HL-60/S4 treated with retinoic acid at 250 ng/mL for 4 days and 3 days (cell line): ENCODE measurements around the gene CLRN1.
"Not testable (repeated sequence)": the region's sequence is repeated elsewhere in the genome, so short reads cannot be mapped to it uniquely, and the experiment has no call there.

Experiments
- in situ Hi-C: fragments of 300-500 bp; cut with MboI; formaldehyde crosslinking; loops from 2 replicates; pipeline ENCODE4 v1.7.0; 2022; ENCODE audit warnings: low sequenced_read_pairs

Gene CLRN1, protein sequence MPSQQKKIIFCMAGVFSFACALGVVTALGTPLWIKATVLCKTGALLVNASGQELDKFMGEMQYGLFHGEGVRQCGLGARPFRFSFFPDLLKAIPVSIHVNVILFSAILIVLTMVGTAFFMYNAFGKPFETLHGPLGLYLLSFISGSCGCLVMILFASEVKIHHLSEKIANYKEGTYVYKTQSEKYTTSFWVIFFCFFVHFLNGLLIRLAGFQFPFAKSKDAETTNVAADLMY

DNA sequence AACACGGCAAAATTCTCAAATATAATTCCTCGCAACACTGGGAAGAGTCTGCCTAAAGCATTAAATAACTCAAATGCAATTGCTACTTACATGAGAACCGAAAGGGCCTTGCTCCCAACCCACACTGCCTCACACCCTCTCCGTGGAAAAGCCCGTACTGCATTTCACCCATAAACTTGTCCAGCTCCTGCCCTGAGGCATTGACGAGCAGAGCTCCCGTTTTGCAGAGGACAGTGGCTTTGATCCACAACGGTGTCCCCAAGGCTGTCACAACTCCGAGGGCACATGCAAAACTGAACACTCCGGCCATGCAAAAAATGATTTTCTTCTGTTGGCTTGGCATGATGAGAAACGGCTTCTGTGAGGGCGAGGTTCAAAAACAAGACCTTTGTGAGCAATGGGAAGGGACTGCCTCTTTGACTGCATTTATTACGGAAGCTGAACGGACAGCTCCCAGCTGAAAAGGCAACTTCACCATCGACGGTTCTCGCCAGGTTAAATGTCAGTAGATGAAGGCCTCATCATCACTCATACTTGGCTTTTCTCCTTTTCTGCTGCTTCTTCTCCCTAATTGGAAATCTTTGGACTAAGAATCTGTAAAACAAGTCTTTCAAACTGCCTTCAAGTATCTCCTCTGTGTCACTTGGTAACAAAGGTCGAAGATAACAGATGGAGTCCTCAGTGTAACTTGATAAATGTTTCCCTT, at the start of gene CLRN1:
Gene CLRN1, minus strand, starts transcription at position 362 of the 706 bp plus-strand sequence. Its CDS starts 19 bp downstream, at position 343.
- in situ Hi-C loops, result no loop called here

DNA sequence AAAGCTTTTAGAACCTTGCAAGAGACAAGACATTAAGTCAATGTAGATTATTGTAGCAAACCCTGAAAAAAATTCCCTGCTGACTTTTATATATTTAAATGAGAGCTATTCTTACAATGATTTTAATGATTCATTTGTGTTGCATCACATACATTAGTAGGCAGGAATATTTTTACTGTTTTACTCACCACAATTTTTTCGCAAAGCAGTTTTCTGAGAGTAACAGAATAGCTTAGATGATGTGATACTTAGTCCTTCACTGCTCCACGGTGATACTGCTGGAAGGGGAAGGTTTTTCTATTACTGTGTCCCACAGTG, 43.9 kb upstream of the CLRN1 start:
- in situ Hi-C loops, result no loop called here

DNA sequence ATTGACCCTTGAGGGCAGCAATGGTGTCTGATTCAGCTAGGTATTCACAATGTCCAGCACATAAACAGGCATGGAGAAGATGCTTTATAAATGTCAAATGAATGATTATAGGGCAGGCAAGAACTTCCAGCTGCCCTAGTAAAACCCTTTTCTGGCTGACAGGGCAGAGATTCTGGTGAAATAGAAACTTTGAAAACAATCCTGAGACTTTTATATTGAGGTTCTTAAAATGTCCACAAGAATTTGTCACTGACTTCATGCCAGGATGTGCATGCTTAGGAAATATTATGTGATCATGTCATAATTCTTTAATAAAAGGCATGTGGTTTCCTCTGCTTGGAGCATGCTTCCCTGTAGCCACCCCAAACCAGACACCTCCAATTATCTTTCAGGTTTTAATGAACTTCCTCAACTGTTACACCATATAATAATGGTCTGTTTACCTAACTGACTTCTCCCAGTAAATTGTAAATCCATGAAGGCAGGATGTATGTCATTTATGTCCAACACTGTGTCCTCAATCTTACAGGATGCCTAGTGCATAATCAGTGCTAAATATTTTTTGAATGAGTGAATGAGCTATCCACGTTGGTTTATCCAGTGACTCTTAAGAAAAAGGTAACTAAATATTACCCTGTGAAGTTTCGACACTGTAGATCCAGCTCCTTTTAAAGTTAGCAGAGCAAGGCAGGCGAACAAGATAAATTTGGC, 43.4 kb upstream of the CLRN1 start:
- in situ Hi-C loops, result no loop called here

DNA sequence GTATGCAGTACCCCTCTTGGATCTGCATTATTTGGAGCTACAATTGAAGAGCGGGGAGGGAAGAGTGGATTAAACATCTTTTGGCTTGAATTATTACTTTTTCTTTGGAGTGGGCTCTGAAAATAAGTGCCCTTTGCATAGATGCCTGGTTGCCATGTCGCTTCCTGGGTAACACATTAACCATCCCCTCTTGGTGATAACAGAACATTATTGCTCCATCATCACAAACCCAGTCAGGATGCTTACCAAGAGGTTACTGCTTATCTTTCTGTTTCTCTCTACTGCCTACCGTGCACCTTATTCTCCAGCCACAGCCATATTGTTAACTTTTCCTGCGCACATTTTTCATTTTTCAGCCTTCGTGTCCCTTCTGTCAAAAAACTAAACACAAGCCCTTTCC, 42.7 kb upstream of the CLRN1 start:
- in situ Hi-C loops, result no loop called here

DNA sequence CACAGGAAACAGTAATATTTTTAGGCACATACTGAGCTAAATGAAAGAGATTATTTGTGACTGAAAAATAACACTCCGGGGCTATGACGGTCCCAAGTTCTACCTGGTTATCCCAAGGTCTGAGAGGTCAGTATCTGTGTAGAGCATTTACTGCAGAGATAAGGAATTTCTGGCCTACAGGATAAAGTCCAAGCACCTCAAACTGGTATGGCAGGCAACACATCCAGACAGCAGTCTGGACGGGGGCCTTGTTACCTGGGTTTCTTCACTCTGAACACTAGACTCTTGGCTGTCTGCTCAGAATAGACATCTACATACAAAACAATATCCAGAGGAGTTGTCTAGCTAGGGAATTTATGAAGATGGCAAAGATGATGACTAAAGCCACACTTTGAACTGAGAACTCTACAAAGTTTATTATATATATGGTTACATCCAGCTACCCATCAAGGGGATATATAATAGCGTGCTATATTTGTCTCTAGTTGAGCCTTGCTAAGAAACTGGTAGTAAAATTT, 42.0 kb upstream of the CLRN1 start:
- in situ Hi-C loops, result no loop called here

DNA sequence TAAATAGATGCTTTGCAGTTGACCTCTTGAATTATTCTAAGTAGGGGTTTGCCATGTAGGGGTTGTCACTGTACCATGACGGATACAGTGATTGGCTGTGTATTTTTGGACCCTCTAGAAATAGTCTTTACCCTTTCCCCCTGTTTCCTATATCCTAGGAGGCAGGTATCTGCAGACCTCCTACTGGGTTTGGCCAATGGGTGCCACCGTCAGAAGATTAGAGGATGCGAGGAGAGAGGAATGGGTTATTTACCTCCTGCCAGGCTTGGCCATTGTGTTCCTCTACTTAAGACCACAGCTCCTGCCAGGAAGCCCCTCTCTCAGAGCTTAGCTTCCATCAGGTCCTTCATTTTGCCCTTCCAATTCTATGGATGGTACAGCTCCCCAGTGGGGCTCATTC, 40.2 kb upstream of the CLRN1 start:
- in situ Hi-C loops, result no loop called here

DNA sequence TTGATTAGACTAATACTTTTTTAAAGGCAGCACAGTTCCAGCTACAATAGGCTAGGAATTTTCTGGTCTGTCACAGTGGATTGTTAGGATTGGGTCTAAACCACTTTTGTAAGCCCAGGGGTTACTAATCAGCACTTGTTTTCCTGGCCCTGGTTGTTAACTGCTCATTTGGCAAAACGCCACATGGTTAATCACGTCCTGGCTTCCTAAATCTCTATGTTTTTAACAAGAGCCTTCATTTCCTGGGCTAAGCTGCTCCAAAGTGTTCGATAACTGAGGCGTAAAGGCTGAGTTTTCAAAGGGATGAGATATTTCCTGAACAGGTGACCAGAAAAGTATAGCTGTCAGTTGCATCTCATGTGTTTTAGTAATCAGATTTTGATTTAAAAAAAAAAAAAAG, 38.9 kb upstream of the CLRN1 start:
- in situ Hi-C loops, result no loop called here

DNA sequence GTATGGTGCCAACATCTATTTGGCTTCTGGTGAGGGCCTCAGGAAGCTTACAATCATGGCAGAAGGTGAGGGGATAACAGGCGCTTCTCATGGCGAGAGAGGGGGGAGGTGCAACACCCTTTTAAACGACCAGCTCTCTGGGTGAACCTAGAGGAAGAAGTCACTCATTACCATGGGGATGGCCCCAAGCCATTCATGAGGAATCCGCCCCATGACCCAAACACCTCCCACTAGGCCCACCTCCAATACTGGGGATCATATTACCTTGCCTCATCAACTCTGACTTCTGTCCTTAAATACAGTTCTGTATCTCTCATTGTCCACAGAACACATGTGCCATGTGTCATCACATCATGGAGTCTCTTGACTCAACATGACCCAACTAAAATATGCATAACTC, 37.5 kb upstream of the CLRN1 start:
- in situ Hi-C loops, result no loop called here

DNA sequence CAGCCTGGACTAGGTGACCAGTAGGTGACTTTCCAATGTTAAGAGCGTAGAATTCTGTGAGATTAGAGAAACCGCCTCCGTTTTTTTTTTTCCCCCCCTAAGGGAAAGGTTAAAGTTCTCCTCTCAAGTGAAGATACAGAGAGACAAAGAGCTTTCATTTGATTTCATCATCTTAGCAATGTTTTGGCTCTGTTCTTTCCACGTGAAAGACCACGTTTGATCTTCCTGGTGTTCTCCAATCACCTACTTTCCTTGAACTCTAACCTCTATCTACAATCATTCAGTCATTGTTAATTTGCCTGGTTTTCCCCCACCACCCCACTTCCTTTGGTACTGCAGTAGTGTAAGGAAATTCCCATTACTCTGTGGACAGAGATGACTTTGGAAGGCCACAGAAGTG, 36.9 kb upstream of the CLRN1 start:
- in situ Hi-C loops, result no loop called here

DNA sequence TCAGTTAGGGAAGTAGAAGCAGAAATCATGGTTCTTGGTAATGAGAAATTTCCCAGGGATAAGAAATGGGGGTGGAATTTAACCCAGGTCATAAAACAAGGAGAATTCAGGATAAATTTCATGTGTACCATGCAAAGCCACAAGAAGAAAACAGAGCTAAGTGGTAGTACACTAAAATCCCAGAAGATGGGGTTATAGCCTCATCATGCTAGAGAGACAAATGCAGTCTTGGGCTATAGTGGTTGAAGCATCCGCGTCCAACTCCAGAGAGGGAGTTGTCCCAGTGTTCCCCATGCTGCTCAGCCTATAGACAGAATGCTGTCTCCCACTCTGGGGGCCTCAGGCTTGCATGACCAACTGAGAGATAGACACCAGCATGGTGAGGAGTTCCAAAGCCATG, 36.2 kb upstream of the CLRN1 start:
- in situ Hi-C loops, result no loop called here

DNA sequence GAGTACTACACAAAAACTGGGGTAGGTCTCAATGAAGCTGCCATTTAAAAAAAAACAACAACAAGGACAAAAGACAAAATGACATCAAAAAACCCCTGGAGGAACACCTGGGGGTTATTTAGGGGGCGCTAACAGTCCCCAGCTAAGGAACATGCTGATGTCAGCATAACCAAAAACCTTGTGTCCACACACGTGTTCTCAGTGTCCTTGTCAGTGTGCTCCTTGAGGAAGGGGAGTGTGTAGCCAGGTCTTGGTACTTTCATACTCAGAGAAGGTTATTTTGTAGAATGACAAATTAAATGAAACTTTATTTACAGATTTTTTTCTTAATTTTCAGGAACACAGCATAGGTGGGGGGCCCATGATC, 31.2 kb upstream of the CLRN1 start:
- in situ Hi-C loops, result no loop called here

DNA sequence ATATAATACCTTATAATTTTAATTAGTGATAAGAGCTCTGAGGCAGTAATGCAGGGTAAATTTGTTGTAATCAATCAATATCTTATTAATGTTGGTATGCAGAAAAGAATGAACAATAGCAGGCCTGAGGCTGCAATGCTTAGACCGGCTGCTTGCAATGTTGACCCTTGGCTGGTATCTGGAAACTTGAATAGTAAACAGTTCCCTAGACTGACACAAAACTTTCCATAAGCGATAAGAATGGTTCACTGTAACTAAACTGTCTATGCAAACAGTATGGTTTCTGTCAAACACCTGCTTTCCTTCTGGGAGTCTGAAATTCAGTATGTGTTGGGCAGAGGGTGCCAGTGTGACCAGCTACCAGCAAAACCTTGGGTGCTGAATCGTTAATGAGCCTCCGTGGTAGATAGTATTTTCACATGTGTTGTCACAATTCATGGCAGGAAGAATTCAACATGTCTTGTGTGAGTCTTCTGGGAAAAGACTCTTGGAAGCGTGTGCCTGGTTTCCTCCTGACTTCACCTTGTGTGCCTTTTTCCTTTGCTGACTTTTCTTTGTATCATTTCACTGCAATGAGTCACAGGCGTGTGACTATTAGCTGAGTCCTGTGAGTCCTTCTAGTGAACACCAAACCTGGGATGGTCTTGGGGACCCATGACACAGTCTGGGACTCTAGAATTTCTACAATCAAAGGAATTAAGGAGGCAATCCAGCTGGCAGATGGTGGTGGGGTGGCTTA, 30.7 kb upstream of the CLRN1 start:
- in situ Hi-C loops, result no loop called here

DNA sequence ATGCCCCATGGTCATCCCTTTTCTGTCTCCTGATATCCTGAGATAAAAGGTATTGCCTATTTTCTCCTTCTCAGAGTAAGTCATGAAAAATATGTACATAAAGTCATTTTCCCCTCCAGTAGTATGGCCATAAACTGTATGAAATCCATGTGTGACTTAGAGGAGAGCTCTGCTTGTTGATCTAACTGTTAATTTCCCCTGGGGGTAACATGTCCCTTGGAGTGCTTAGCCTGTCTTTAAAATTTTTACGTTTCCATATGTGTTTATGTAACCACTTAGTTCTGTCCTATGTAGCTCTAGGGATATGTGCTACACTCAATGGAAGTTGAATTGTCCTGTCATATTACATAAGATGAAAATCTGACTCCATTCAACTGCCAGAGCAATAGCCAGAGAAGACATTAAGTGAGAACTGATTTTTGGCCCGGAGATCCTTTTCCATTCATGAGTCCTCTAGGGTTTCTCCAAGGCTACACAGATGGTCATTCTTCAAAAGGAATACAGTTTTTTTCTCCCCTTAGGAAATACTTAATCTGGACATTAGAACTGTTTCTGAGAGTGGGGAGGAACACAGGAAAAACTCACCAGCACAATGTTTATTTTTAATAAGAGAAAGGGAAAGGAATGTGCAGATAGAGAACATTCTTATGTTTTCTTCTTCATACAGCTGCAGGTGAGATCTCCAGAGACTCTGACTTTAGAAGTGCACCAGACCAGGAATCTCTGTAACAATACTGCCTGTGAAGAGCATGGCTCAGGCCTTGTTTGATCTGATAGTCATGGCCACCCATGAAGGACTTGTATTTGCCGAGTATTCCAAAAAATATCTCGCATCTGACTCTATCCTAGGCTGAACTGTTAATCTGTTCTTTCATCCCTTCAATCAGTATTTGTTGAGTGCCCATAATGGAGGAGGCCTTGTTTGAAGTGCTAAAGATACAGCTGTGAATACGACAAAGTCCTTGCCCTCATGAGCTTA, 29.8 kb upstream of the CLRN1 start:
- in situ Hi-C loops, result no loop called here

DNA sequence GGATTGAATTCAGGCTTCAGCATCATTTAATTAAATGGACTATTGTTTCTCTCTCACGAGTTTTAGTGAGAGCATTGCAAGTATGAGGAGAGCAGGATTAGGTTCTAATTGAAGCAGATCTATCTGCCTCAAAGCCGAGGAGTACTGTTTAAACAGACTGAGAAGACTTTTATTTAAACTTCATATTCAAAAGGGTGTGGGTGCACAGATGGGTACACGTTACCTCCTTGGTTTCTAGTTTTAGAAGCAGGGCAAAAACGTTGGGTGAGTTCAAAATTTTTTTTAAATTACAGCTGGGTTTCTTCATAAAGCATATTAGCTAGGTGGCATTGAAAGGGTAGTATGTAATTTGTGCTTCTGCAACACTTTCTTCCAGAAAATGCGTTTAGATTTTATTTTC, 26.5 kb upstream of the CLRN1 start:
- in situ Hi-C loops, result no loop called here

DNA sequence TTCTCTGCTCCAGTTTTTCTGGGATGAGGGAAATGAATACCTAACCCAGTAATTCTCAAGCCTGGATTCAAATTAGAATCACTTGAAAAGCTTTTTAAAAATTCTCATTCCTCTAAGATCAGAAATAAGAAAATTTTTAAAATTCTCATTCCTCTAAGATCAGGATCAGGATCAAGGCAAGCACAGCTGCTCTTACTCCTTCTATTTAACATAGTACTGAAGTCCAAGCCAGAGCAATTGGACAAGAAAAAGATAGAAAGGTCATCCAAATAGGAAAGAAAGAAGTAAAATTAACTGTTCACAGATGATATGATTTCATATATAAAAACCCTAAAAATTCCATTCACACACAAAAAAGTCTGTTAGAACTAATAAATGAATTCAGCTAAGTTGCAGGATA, 24.2 kb upstream of the CLRN1 start:
- in situ Hi-C loops, result no loop called here

DNA sequence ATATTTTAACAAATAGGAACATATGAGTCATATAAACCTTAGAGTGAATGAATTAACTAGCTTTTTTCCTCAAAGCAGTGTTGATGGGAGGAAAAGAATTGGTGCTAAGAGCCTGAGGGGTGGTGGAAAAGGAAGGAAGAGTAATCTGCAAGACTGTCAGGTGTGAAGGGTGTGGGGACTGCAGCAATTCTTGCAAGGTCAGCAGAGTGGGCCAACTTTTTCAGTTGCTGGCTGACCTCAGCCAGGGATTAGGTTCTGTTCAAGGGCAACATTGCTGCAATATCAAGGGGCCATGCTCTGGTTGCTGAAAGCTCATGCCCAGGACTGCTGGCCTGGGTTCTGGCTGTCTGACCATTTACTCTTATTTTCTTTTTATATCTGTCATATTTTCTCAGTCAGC, 23.0 kb upstream of the CLRN1 start:
- in situ Hi-C loops, result no loop called here

DNA sequence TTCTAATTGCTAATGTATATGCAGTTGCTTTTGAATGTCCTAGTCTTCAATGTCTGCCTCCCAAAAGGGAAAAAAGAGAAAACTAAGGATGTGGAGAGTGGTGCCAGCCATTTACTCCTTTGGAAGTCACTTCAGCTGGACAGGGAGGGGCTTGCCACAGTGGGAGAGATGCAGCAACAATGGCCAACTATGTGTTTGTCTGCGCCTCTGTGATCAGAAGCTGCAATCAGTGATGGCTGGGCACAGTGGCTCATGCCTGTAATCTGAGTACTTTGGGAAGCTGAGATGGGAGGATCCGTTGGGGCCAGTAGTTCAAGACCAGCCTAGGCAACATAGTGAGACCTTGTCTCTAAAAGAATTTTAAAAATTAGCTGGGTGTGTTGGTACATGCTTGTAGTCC, 16.7 kb upstream of the CLRN1 start:
- in situ Hi-C loops, result no loop called here

DNA sequence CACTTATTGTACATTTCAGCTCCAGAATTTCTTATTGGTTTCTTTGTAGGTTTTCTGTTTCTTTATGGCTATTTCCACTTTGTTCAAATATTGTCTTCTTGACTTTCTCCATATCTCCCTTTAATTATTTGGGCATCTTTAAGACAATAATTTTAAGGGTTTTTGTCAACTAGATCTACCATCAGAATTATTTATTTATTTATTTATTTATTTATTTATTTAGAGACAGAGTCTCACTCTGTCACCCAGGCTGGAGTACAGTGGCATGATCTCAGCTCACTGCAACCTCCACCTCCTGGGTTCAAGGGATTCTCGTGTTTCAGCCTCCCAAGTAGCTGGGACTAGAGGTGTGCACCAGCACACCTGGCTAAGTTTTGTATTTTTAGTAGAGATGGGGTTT, 15.9 kb upstream of the CLRN1 start:
- in situ Hi-C loops, result not testable (repeated sequence)

DNA sequence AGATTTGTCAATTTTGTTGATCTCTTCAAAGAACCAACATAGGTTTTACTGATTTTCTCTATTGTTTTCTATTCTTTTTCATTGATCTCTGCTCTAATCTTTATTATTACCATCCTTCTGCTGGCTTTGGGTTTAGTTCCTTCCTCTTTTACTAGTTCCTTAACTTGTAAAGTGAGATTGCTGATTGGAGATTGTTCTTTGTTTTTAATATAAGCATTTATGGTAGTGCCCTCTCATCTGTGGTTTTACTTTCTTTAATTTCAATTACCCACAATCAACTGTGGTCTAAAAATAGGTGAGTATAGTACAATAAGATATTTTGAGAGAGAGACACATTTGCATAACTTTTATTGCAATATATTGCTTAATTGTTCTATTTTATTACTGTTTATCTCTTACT, 13.2 kb upstream of the CLRN1 start:
- in situ Hi-C loops, result no loop called here

DNA sequence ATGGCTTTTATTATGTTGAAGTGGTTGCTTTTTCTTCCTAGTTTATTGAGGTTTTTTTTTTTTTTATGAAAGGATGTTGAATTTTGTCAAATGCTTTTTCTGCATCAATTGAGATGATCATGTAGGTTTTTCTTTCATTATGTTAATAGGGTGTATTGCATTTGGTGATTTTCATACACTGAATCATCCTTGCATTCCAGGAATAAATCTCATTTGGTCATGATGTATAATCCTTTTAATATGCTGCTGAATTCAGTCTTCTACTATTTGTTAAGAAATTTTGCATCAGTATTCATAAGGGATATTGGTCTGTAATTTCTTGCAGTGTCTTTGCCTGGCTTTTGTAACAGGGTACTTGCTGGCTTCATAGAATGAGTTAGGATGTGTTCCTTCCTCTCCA, 11.5 kb upstream of the CLRN1 start:
- in situ Hi-C loops, result no loop called here
